Activated naive CD4-positive, alpha-beta T cell treated with anti-CD3 and anti-CD28 coated beads for 36 hours (primary cell): ENCODE results near the gene FJX1. TPM values are rescaled to one million over a fixed set of nuclear protein-coding genes. Genes with fewer than 3 reads are reported as not detected.

Source experiments
- CTCF ChIA-PET: fragments of 350-600 bp; sonication (Branson Sonifier 250); formaldehyde crosslinking; loops from one replicate; lab custom pipeline; 2021; ENCODE audit warnings: antibody characterized with exemption; lab: Charles Lee
- DNase-seq: peaks from one replicate; pipeline ENCODE4 v3.0.0-alpha.2; 2020
- H3K27ac Mint-ChIP-seq: one replicate; pipeline ENCODE4 v1.8.0; 2021; ENCODE audit warnings: mild to moderate bottlenecking, mixed read lengths
- H3K27me3 Mint-ChIP-seq: one replicate; pipeline ENCODE4 v1.8.0; 2021; ENCODE audit warnings: low read depth, mixed read lengths
- H3K36me3 Mint-ChIP-seq: one replicate; pipeline ENCODE4 v1.8.0; 2021; ENCODE audit warnings: low read depth, mixed read lengths
- H3K4me1 Mint-ChIP-seq: one replicate; pipeline ENCODE4 v1.8.0; 2021; ENCODE audit warnings: low read depth, mixed read lengths
- H3K4me3 Mint-ChIP-seq: one replicate; pipeline ENCODE4 v1.8.0; 2021; ENCODE audit warnings: mild to moderate bottlenecking, moderate library complexity, mixed read lengths
- H3K9me3 Mint-ChIP-seq: one replicate; pipeline ENCODE4 v1.8.0; 2021; ENCODE audit warnings: mixed read lengths
- intact Hi-C: fragments of 100-400 bp; cut with micrococcal nuclease; formaldehyde crosslinking; loops from one replicate; pipeline ENCODE4 v1.15.1; 2023
- total RNA-seq, 2 experiments: library from RNA; stranded (reverse); gene quantifications; one replicate each; pipeline ENCODE4 v1.2.3, GENCODE V29; 2021

FJX1 gene
- total RNA-seq, 2 experiments from 2014 or later, result 0.77 to 0.98 TPM

DNA sequence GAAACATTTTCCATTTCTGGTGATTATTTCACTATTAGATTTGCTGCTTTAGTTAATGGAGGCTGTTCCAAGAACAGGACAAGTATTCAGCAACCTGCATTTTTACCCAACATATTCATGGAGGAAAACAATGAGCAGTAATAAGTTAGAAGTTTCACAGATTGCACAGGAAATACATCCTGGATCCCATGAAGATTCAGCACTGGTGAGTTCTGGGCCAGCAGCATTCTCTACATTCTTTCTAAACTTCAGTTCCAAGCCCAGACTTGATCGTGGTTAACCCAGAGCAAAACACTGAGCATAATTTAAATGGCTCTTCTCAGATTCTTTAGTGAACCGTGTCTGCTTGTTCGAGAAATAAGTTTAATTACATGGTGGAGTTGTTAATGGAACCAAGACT is 3.8 kb downstream of the FJX1 start:
- Mint-ChIP-seq H3K4me3 (no peak overlapping the region), H3K36me3 (no peaks in the 10 kb centered on the region), H3K9me3 (no peaks in the 10 kb centered on the region), H3K27me3 (peaks cover 52% of the 10 kb centered on the region), H3K4me1 (peaks cover 12% of the 10 kb centered on the region), H3K27ac (no peak overlapping the region)
- no peak for DNase-seq
- CTCF ChIA-PET, result no interaction called here
- intact Hi-C loops, result no loop called here

DNA sequence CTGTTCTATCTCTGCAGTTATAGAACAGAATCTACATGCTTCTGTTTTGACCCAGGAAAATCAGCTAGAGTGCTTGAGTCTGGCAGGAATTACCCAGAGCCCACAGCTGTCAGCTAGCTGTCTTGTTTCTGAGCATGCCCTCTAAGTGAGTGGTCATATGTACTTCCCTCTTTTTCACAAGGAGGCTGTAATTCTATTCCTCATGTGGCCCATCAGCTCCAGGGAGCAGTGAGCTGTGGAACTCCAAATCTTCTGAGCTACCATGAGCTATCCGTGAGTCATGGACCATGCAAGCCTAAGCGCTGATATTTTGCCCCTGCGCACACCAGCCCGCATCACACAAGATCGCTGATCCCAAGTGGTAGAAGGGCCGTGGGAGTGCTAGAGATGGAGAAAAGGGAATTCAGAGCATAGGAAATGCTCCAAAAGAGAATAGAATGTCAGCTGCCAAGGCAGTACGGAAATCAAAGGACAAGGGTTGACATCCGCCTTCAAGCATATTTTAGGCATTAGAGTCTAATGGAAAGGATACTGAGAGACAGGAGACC is 5.4 kb downstream of the FJX1 start:
- DNase-seq, result no peak
- CTCF ChIA-PET, result interaction anchor here (1.5 kb wide), 1 partner anchor 199 kb away, joined by 4 read pairs; no protein-coding TSS in a partner anchor
- Mint-ChIP-seq H3K36me3 (no peaks in the 10 kb centered on the region), H3K27ac (no peak overlapping the region), H3K4me3 (no peak overlapping the region), H3K27me3 (peaks cover 55% of the 10 kb centered on the region), H3K9me3 (no peaks in the 10 kb centered on the region), H3K4me1 (peaks cover 9% of the 10 kb centered on the region)
- intact Hi-C loops, result no loop called here

DNA sequence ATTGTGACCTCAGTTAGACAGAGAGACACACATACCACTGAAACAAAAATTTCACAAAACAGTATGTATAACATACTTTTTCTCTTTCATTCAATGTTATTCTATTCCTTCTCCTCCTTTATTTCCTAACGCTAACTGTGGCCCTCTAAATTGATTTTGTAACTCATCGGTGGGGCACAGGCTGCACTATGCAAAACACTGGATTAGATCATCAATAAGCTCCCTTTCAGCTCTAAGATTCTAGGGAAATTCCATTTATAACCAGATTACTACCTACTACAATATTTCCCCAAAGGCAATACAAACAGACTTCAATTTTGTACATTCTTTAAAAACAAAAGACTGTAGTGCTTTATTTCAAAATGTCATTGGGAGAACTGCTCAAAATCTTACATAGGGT is 6.1 kb downstream of the FJX1 start:
- CTCF ChIA-PET, result interaction anchor here (1.5 kb wide), 1 partner anchor 198 kb away, joined by 4 read pairs; no protein-coding TSS in a partner anchor
- Mint-ChIP-seq H3K9me3 (no peaks in the 10 kb centered on the region), H3K4me1 (peaks cover 9% of the 10 kb centered on the region), H3K36me3 (no peaks in the 10 kb centered on the region), H3K27me3 (peaks cover 59% of the 10 kb centered on the region), H3K27ac (no peak overlapping the region), H3K4me3 (no peak overlapping the region)
- DNase-seq, result no peak
- intact Hi-C loops, result no loop called here

DNA sequence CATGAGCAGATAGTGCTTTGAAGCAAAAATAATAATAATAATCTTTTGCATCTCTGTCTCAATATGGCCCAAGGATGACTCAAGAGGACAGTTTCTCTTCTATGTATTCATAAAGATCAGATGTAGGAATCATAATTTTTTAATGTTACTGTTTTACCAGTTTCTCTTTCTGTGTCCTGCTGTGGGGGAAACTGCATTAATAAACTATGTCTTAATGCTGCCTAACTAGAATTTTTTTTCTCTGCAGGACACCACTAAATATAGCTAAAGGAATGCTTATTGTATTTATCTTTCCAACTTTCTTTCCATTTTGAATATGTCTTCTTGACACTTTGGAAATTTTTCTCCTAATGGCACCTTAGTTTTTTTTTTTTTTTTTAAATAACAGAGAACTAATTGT is 6.5 kb downstream of the FJX1 start:
- Mint-ChIP-seq H3K27me3 (peaks cover 56% of the 10 kb centered on the region), H3K9me3 (no peaks in the 10 kb centered on the region), H3K4me3 (no peak overlapping the region), H3K27ac (no peak overlapping the region), H3K36me3 (no peaks in the 10 kb centered on the region), H3K4me1 (peaks cover 5% of the 10 kb centered on the region)
- intact Hi-C loops, result no loop called here
- CTCF ChIA-PET, result interaction anchor here (1.5 kb wide), 1 partner anchor 198 kb away, joined by 4 read pairs; no protein-coding TSS in a partner anchor
- no peak for DNase-seq

DNA sequence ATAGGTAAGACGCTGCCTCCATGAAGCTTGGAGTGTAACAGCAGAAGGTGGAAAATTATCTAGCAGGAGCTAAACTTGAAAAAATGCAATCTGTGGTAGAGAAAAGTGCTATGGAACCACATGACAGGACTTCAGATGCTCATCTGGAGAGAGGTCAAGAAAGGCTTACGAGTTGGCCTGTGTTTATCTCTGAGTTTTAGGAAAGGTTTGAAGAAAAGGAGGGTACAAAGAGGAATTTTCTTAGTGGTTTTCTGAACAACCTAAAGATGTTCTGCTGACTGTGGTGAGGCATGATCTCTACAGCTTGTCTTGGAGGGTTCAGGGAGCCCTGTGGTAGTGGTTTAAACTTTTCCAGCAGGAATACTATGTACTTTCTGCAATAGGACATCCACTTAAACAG is 8.2 kb downstream of the FJX1 start:
- Mint-ChIP-seq H3K27me3 (peaks cover 47% of the 10 kb centered on the region), H3K9me3 (no peaks in the 10 kb centered on the region), H3K36me3 (no peaks in the 10 kb centered on the region), H3K27ac (no peak overlapping the region), H3K4me3 (no peak overlapping the region), H3K4me1 (no peaks in the 10 kb centered on the region)
- intact Hi-C loops, result no loop called here
- no peak for DNase-seq
- CTCF ChIA-PET, result no interaction called here

DNA sequence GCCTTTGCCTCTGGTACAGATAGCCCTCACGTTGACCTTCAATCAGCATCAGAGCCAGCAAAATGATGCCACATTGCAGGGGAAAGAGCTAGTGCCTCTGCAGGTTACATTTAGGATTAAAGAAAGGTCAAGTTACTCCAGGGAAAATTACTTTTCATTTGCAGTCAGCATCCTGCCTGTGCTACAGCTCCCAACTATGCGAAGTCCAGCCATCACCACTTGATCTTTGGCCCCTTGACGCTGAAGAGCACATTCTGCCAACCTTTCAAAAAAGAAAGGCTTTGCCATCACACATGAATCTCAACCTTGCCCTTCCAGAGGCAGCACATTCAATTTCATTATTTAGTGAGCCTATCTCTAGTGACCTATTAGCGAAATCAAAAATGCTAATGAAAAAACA is 11.3 kb downstream of the FJX1 start:
- CTCF ChIA-PET, result interaction anchor here (0.9 to 1.2 kb wide), 2 partner anchors 14 to 26 kb away, joined by 3 to 4 read pairs; no protein-coding TSS in a partner anchor
- H3K36me3 Mint-ChIP-seq, result no peaks in the 10 kb centered on the region
- H3K4me1 Mint-ChIP-seq, result no peaks in the 10 kb centered on the region
- H3K27me3 Mint-ChIP-seq, result peaks cover 43% of the 10 kb centered on the region
- intact Hi-C loops, result no loop called here
- DNase-seq, result no peak
- no peak overlapping the region for H3K4me3 Mint-ChIP-seq
- H3K27ac Mint-ChIP-seq, result no peak overlapping the region
- H3K9me3 Mint-ChIP-seq, result no peaks in the 10 kb centered on the region

DNA sequence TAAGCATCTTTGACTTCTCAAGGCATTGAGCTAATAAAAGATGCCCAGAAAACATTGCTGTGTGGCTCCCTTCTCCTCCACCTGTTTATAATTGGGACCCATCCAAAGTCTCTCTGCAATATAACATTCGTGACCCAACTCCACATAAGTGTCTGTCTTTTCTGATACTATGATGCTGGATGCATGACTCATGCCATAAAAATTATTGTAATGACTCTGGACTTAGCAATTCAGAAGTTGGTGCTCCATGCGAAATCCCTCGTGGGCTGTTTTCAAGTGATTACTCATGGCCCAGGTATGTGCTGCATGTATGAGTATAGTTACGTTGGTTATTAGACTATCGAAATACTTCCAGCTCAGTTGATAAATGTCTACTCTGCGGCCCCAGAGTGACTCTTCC is 11.7 kb downstream of the FJX1 start:
- Mint-ChIP-seq H3K27ac (no peak overlapping the region), H3K27me3 (peaks cover 43% of the 10 kb centered on the region), H3K9me3 (no peaks in the 10 kb centered on the region), H3K36me3 (no peaks in the 10 kb centered on the region), H3K4me1 (no peaks in the 10 kb centered on the region), H3K4me3 (no peak overlapping the region)
- CTCF ChIA-PET, result interaction anchor here (0.9 to 1.2 kb wide), 2 partner anchors 13 to 25 kb away, joined by 3 to 4 read pairs; no protein-coding TSS in a partner anchor
- peak; percentile 5 for DNase-seq
- intact Hi-C loops, result no loop called here

DNA sequence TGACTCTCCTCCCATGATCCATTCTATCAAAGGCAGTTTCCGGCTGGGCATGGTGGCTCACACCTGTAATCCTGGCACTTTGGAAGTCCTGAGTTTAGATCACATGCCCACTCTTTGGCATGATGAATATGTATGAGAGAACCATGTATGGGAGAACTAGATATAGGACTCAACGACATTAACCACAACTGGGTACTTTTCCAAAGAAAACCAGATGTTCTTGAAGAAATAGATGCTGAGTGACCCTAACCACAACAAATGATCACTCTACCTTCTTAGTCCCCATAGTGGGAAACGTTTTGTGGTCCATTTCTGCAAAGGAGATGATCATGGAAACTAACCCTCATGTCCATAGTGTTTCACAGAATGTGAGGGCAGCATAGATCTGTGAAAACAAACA is 13.6 kb downstream of the FJX1 start:
- no peak for DNase-seq
- Mint-ChIP-seq H3K4me1 (no peaks in the 10 kb centered on the region), H3K27ac (no peak overlapping the region), H3K9me3 (no peaks in the 10 kb centered on the region), H3K27me3 (peaks cover 46% of the 10 kb centered on the region), H3K36me3 (no peaks in the 10 kb centered on the region), H3K4me3 (no peak overlapping the region)
- CTCF ChIA-PET, result no interaction called here
- intact Hi-C loops, result no loop called here

DNA sequence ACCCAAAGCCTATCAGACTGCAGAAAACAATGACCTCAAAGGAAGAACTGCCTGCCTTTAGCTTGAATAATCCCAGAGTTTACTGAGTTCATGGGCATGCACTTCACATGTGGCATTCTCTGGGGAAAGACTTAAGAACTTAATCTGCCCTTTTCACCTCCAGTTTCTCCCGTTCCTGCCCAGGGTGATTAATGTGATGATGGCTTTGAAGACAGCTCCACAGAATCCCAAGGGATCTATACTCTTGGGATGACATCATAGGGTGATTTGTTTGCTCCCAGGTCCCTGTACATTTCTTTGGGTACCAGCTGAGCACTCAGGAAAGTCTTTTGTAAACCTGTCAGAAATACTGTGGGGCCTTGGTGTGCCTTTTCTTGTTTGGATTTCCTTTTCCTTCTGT is 14.0 kb downstream of the FJX1 start:
- intact Hi-C loops, result no loop called here
- Mint-ChIP-seq H3K27ac (no peak overlapping the region), H3K4me1 (no peaks in the 10 kb centered on the region), H3K9me3 (no peaks in the 10 kb centered on the region), H3K27me3 (peaks cover 46% of the 10 kb centered on the region), H3K36me3 (no peaks in the 10 kb centered on the region), H3K4me3 (no peak overlapping the region)
- DNase-seq, result no peak
- CTCF ChIA-PET, result no interaction called here

DNA sequence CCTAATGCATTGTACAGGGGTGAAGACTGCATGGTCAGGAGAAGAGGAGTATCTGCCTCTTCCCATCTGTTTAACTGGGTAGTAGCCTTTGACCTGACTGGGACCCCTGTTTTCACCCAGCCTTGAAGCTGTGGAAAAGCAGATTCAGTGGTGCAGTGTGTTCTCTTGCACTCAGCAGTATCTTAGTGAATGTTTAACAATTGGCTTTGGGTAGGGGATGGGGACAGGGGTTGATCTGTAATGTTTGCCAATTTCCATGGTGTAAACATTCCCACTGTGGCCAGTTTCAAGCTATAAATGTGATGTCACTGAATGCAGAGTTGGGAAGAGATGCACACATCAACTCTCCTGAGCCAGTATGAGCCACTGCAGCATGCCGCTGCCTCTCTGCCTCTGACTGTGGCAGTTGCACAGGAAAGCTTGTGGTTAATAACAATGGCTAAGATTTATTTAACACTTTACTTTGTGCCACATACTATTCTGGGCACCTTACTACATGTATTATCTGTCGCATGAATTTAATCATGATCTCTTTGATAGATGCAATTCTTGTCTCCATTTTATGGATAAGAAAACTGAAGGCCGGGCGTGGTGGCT is 15.7 kb downstream of the FJX1 start:
- no peak overlapping the region for H3K27ac Mint-ChIP-seq
- H3K27me3 Mint-ChIP-seq, result peaks cover 38% of the 10 kb centered on the region
- no peak for DNase-seq
- no peaks in the 10 kb centered on the region for H3K9me3 Mint-ChIP-seq
- no peak overlapping the region for H3K4me3 Mint-ChIP-seq
- no peaks in the 10 kb centered on the region for H3K4me1 Mint-ChIP-seq
- CTCF ChIA-PET, result interaction anchor here (0.6 kb wide), 1 partner anchor 165 kb away, joined by 5 read pairs; no protein-coding TSS in a partner anchor
- no peaks in the 10 kb centered on the region for H3K36me3 Mint-ChIP-seq
- intact Hi-C loops, result no loop called here

DNA sequence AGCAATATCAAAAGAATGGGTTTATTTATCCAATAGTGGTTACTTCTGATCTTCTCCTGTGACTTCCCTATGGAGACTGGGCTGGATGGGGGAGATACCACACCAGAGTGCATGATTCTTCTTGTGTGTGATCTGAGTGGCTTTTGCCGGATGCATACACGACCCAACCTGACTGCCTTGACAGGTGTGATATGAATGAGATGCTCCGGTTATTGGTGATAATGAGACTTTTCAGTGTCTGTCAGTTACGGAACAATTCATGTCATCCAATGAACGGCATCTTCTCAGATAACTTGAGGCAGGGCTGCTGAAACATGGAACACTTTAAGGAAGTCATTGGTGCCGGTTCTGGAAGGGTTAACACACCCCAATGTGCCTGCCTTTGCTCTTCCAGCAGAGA is 17.7 kb downstream of the FJX1 start:
- Mint-ChIP-seq H3K4me3 (no peak overlapping the region), H3K9me3 (no peaks in the 10 kb centered on the region), H3K4me1 (no peaks in the 10 kb centered on the region), H3K27ac (no peak overlapping the region), H3K36me3 (no peaks in the 10 kb centered on the region), H3K27me3 (peaks cover 30% of the 10 kb centered on the region)
- CTCF ChIA-PET, result no interaction called here
- no peak for DNase-seq
- intact Hi-C loops, result no loop called here

DNA sequence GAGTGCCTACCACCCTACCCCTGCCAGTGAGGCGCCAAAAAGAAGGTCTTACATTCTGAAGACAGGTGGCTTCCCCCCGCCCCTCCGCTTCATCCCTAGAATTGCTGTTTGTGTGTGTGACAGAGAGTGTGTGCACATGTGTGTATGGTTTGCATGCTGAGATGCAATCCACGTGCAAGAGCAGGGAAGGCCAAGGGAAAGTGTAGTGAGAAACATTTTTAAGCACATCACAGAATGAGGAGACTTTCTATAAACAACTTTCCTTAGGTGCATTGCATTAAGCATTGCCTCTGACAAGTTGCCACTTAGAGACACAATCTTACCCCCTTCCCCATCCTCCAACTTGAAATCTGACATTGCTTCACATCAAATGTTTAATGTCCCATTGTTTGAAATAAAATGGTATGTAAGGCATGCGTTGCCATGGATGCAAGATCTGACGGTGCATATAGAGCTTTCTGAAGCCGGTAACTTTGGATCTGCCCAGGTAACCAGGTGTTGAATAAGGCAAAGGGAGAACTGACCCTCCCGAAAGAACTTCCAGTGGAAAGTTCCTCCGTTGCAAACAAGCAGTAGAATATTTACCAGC is 21.4 kb downstream of the FJX1 start:
- Mint-ChIP-seq H3K4me3 (no peak overlapping the region), H3K9me3 (no peaks in the 10 kb centered on the region), H3K36me3 (no peaks in the 10 kb centered on the region), H3K27ac (no peak overlapping the region), H3K27me3 (peaks cover 15% of the 10 kb centered on the region), H3K4me1 (no peaks in the 10 kb centered on the region)
- CTCF ChIA-PET, result no interaction called here
- intact Hi-C loops, result no loop called here
- no peak for DNase-seq
